ENCODE data around the gene THSD8.

- TF ChIP-seq CTCF (IDR thresholded peaks at IDR 0.05; ENCODE audit: low read length): no peak
- no peak for TF ChIP-seq EZH2 (optimal IDR thresholded peaks at IDR 0.05; ENCODE audit: low read depth, low read length)
Observed at GRCh38 chr19:12778017-12778904, 23.6 kb upstream of the THSD8 start.
